ENCODE results near the gene PURA.

GRCh38 chr5:140174014-140174413 lies 60.1 kb downstream of the PURA start:
- TF ChIP-seq CTCF (IDR thresholded peaks at IDR 0.05; ENCODE audit: insufficient read depth, low read depth, low read length) (no peak), EZH2 (IDR thresholded peaks at IDR 0.05; ENCODE audit: insufficient read depth, low read length) (no peak)
